ENCODE data around the gene PIP5K1C.
"Not testable (repeated sequence)": the region's sequence is repeated elsewhere in the genome, so short reads cannot be mapped to it uniquely, and the experiment has no call there.

The PIP5K1C gene

GRCh38 chr19:3659746-3660112 lies 40.5 kb downstream of the PIP5K1C start:
- no peak for DNase-seq

GRCh38 chr19:3658870-3659745 lies 41.2 kb downstream of the PIP5K1C start:
- DNase-seq, result no peak

GRCh38 chr19:3658004-3658869 lies 42.0 kb downstream of the PIP5K1C start:
- DNase-seq, result no peak

- DNase-seq, result no peak
Observed at GRCh38 chr19:3657395-3657769, 42.9 kb downstream of the PIP5K1C start.

GRCh38 chr19:3656747-3657394 lies 43.4 kb downstream of the PIP5K1C start:
- no peak for DNase-seq

- no peak for DNase-seq
Observed at GRCh38 chr19:3656073-3656746, 44.1 kb downstream of the PIP5K1C start.

GRCh38 chr19:3655402-3656072 lies 44.7 kb downstream of the PIP5K1C start:
- DNase-seq, result no peak

- DNase-seq, result no peak
Observed at GRCh38 chr19:3653865-3654513, 46.3 kb downstream of the PIP5K1C start.

GRCh38 chr19:3653081-3653795 lies 47.0 kb downstream of the PIP5K1C start:
- no peak for DNase-seq

GRCh38 chr19:3652422-3652821 lies 47.8 kb downstream of the PIP5K1C start:
- no peak for DNase-seq

- no peak for DNase-seq
Observed at GRCh38 chr19:3651684-3652083, 48.6 kb downstream of the PIP5K1C start.

- DNase-seq, result no peak
Observed at GRCh38 chr19:3649888-3650287, 50.4 kb downstream of the PIP5K1C start.

GRCh38 chr19:3648037-3648905 lies 52.0 kb downstream of the PIP5K1C start:
- no peak for DNase-seq

GRCh38 chr19:3647102-3647501 lies 53.2 kb downstream of the PIP5K1C start:
- DNase-seq, result not testable (repeated sequence)

- DNase-seq, result no peak
Observed at GRCh38 chr19:3646336-3647092, 53.8 kb downstream of the PIP5K1C start.

GRCh38 chr19:3645726-3646125 lies 54.5 kb downstream of the PIP5K1C start:
- DNase-seq, result no peak

- DNase-seq, result no peak
Observed at GRCh38 chr19:3645067-3645396, 55.2 kb downstream of the PIP5K1C start.

GRCh38 chr19:3644351-3645066 lies 55.8 kb downstream of the PIP5K1C start:
- DNase-seq, result no peak

Measured in stimulated activated CD4-positive, alpha-beta T cell treated with anti-CD3 and anti-CD28 coated beads, Interleukin-4, amount 100 ng/mL, for 4 hours (primary cell).